Stomach (tissue), 9 donors: Measurements from ENCODE around the gene DMXL2. TPM values are rescaled to one million over a fixed set of nuclear protein-coding genes. Genes with fewer than 3 reads are reported as not detected.
A peak's percentile ranks its signal among the peaks of the same experiment; 100 is the strongest.
"Not testable (repeated sequence)": the region's sequence is repeated elsewhere in the genome, so short reads cannot be mapped to it uniquely, and the experiment has no call there.

Experiments used
- DNase-seq, 2 donors: peaks; one replicate each; pipeline versions ENCODE4 v3.0.0 to v3.0.0-alpha.2; 2013 to 2019
- H3K27ac ChIP-seq, 5 donors: fragments of 200-600 bp in 4 of 5; sonication (generic) in 4 of 5; one replicate each; pipeline ENCODE4 v1.5.1; 2013 to 2019; ENCODE audit warnings: mild to moderate bottlenecking in 1 of 5, moderate library complexity in 1 of 5
- H3K27me3 ChIP-seq, 3 donors: fragments of 200-600 bp; sonication (generic); one replicate each; pipeline ENCODE4 v1.5.1; 2017 to 2019; ENCODE audit warnings: mixed run types in 1 of 3
- H3K36me3 ChIP-seq, 4 donors: fragments of 200-600 bp; sonication (generic); 1 replicate in 3 of 4; 2 replicates in 1 of 4; pipeline ENCODE4 v1.5.1; 2016 to 2019
- H3K4me1 ChIP-seq, 4 donors: fragments of 200-600 bp; sonication (generic); one replicate each; pipeline ENCODE4 v1.5.1; 2016 to 2019
- H3K4me3 ChIP-seq, 4 donors: fragments of 200-600 bp; sonication (generic) in 3 of 4; one replicate each; pipeline ENCODE4 v1.5.1; 2016 to 2019; ENCODE audit warnings: mild to moderate bottlenecking in 1 of 4
- H3K9me3 ChIP-seq, 4 donors: fragments of 200-600 bp; sonication (generic); one replicate each; pipeline ENCODE4 v1.5.1; 2016 to 2019
- EP300 ChIP-seq: sonication (generic); formaldehyde crosslinking; IDR thresholded peaks from one replicate; pipeline ENCODE4 v1.6.1; 2017; ENCODE audit warnings: antibody characterized with exemption
- POLR2A ChIP-seq, 4 donors: fragments of 450-650 bp; IDR thresholded peaks; one replicate each; pipeline ENCODE4 v1.6.1; 2016; ENCODE audit warnings: antibody characterized with exemption in 4 of 4, control low read depth in 2 of 4, mild to moderate bottlenecking in 1 of 4, moderate library complexity in 1 of 4
- POLR2AphosphoS5 ChIP-seq, 3 donors: sonication (generic); formaldehyde crosslinking; IDR thresholded peaks; one replicate each; pipeline ENCODE4 v1.6.1; 2016; ENCODE audit warnings: antibody characterized with exemption in 3 of 3
- WGBS, 5 donors: extraction: QIAGEN DNeasy Blood & Tissue Kit in 3 of 5; methylation state at CpG; one replicate each; pipeline versions ENCODE4 v1.1.5 to v1.1.7; 2013 to 2018; 5-methylcytosine and 5-hydroxymethylcytosine counted together
- intact Hi-C: fragments of 100-400 bp; cut with DNase I; formaldehyde crosslinking; loops from one replicate; pipeline ENCODE4 v1.15.1; 2023; ENCODE audit warnings: low total_unique reads
- polyA plus RNA-seq, 3 donors: library from polyadenylated mRNA; stranded (reverse); fragments of 200-250 nt; gene quantifications; one replicate each; pipeline ENCODE4 v1.2.3, GENCODE V29; 2013
- total RNA-seq, 5 donors: library from RNA; depleted of rRNA; stranded (reverse); fragments of >200 nt; gene quantifications; one replicate each; pipeline versions ENCODE4 v1.1.0 to v1.2.3, GENCODE V29; 2014 to 2016
- TF ChIP-seq, protein P1 (sequence below), 7 experiments: fragments of 450-650 bp in 4 of 7; fragments of 200-600 bp in 3 of 7; sonication (generic) in 3 of 7; IDR thresholded peaks; one replicate each; pipeline ENCODE4 v1.5.1; 2016 to 2019; ENCODE audit warnings: antibody characterized with exemption in 7 of 7, control low read depth in 2 of 7, mild to moderate bottlenecking in 1 of 7
- donor health status: healthy with polysubstance abuse.
- donor health status: Bipolar disorder and iron deficiency.
- donor health status: healthy.

The DMXL2 gene
- total and polyA plus RNA-seq, 8 donors, result 4.9 to 78.4 (median 28.6) TPM

DNA sequence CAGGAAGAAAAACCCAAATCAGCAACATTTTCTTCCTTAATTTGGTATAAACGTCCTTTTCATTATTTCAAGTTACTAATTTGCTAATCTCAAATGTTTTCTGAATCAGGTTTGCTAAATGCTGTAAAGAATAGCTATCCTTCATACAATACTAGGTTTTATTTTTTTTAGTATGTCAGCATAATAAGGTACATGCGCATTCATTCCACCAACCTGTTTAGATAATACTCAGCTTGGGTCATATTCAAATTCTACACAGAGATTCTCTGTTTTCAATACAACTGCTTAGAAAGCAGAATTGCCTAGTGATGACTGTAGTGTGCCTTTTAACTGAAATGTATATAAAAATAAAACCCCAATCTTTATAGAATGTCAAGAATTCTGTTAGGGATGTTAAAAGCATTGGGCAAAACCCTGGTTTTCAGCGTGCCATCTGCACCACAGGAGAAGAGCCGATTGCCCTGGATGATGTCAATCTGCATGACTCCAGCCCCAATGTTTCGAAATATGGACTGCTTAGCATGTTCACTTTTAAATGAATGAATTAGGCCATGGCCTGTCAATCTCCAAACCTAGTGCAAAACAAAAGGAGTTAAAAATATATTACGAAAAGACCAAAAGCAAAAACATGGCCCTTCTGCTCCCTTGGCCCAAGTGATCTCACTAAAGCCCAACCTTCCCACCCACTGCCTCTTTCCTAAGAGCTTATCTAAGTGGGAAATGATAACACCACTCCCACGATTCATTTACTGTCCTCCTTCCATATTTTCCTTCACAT lies 173.8 kb downstream of the DMXL2 start:
- no peaks in the 10 kb centered on the region for H3K4me1 ChIP-seq
- H3K36me3 ChIP-seq, result peaks cover 0 to 63% (median 52%) of the 10 kb centered on the region in 4 donors
- H3K27ac ChIP-seq, result no peak overlapping the region
- H3K27me3 ChIP-seq, result no peaks in the 10 kb centered on the region
- H3K9me3 ChIP-seq, result no peaks in the 10 kb centered on the region
- intact Hi-C loops, result no loop called here
- DNase-seq, result no peak
- 83 to 87% (median 85%) methylated on average over 7 of the region's 7 CpGs for WGBS, 5 donors
- TF ChIP-seq POLR2A (IDR thresholded peaks at IDR 0.05) (no peak), EP300 (no peak), POLR2AphosphoS5 (IDR thresholded peaks at IDR 0.05) (no peak)
- TF ChIP-seq, protein P1, sequence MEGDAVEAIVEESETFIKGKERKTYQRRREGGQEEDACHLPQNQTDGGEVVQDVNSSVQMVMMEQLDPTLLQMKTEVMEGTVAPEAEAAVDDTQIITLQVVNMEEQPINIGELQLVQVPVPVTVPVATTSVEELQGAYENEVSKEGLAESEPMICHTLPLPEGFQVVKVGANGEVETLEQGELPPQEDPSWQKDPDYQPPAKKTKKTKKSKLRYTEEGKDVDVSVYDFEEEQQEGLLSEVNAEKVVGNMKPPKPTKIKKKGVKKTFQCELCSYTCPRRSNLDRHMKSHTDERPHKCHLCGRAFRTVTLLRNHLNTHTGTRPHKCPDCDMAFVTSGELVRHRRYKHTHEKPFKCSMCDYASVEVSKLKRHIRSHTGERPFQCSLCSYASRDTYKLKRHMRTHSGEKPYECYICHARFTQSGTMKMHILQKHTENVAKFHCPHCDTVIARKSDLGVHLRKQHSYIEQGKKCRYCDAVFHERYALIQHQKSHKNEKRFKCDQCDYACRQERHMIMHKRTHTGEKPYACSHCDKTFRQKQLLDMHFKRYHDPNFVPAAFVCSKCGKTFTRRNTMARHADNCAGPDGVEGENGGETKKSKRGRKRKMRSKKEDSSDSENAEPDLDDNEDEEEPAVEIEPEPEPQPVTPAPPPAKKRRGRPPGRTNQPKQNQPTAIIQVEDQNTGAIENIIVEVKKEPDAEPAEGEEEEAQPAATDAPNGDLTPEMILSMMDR (IDR thresholded peaks at IDR 0.05), result no peak
- no peak overlapping the region for H3K4me3 ChIP-seq

DNA sequence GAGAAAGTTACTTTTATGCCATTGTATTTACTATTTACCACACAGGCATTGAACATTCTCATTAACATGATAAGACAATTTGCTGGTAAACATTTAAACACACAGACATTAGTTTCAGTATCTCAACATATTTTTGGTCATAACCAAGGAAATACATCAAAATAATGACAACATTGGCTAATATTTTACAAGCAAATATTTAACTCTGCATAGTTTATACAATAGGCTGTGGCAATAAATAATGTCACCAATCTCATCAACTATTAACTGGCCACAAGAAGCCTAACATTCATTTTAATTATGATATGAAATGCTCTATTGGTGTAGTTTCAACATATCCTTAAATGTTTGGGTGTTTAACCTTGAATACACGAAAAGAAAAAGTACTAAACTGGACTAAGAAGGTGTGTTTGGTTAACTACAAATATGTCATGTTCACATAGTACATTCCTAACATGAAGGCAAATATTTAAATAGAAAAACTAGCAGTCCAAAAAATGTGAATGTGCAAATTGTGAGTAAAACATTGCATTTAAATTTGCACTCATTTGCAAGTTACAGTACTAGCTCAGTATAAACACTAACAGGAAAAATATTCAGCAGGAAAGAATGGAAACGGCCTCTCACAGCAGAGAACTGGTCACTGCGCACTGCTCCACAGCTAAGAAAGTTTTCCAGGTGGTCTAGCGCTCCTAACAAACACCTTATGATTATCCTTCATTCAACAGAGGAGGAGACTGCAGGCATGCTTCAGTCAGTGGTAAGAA lies 174.5 kb downstream of the DMXL2 start:
- Histone ChIP-seq H3K9me3 (no peaks in the 10 kb centered on the region), H3K27me3 (no peaks in the 10 kb centered on the region), H3K4me3 (no peak overlapping the region), H3K27ac (no peak overlapping the region), H3K36me3 (peaks cover 0 to 63% (median 49%) of the 10 kb centered on the region in 4 donors), H3K4me1 (no peaks in the 10 kb centered on the region)
- no peak for TF ChIP-seq EP300
- TF ChIP-seq, protein P1 (IDR thresholded peaks at IDR 0.05), result no peak
- TF ChIP-seq POLR2A (IDR thresholded peaks at IDR 0.05), result no peak
- TF ChIP-seq POLR2AphosphoS5 (IDR thresholded peaks at IDR 0.05), result no peak
- DNase-seq, result no peak
- intact Hi-C loops, result no loop called here
- WGBS, 5 donors, result 76 to 84% (median 78%) methylated on average over 4 of the region's 4 CpGs

DNA sequence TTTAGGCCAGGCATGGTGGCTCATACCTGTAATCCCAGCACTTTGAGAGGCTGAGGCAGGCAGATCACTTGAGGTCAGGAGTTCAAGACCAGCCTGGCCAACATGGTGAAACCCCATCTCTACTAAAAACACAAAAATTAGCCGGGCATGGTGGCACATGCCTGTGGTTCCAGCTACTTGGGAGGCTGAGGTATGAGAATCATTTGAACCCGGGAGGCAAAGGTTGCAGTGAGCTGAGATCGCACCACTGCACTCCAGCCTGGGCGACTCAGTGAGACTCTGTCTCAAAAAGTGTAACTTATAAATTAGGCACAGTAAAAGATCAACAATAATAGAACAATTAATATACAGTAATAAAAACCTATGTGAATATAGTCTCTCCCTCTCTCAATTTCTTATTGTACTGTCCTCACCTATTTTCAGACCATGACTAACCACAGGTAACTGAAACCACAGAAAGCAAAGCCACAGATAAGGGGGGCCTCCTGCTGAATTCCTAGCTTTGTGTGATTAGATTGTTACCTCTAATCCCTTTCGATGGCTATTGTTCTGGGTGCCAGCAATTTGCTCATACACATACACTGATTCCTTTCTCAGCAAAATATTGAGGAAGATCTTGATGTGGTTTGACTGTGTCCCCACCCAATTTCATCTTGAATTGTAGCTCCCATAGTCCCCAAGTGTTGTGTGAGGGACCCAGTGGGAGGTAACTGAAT lies 176.4 kb downstream of the DMXL2 start:
- H3K4me1 ChIP-seq, H3K4me3 ChIP-seq, H3K27me3 ChIP-seq, H3K27ac ChIP-seq, H3K9me3 ChIP-seq, intact Hi-C loops: not testable (repeated sequence)
- DNase-seq, result peak in 1 of 2 donors; percentile 9
- peaks cover 0 to 50% (median 35%) of the 10 kb centered on the region in 4 donors for H3K36me3 ChIP-seq
- WGBS, 5 donors, result 82 to 90% (median 88%) methylated on average over 5 of the region's 5 CpGs

DNA sequence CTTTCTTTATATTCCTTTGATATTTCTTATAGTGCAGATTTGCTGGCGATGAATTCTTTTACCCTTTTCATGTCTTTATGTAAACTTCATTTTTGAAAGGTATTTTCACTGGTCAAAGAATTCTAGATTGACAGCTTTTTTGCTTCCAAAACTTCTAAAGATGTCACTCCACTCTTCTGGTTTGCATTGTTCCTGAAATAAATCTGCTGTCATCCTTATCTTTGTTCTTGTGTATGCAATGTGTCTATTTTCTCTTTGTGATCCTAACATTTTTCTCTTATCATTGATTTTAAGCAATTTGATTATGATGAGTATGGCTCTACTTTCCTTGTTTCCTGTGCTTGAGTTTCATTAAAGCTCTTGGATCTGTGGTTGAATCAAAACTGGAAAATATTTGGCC lies 177.8 kb downstream of the DMXL2 start:
- Histone ChIP-seq H3K27me3 (no peaks in the 10 kb centered on the region), H3K4me1 (no peaks in the 10 kb centered on the region), H3K4me3 (no peak overlapping the region), H3K36me3 (peaks cover 0 to 38% (median 24%) of the 10 kb centered on the region in 4 donors), H3K27ac (no peak overlapping the region), H3K9me3 (no peaks in the 10 kb centered on the region)
- TF ChIP-seq EP300 (no peak), POLR2AphosphoS5 (IDR thresholded peaks at IDR 0.05) (no peak), POLR2A (IDR thresholded peaks at IDR 0.05) (no peak)
- TF ChIP-seq, protein P1 (IDR thresholded peaks at IDR 0.05), result no peak
- intact Hi-C loops, result no loop called here
- 95 to 100% (median 97%) methylated on average over 1 of the region's 1 CpG for WGBS, 5 donors
- no peak for DNase-seq
